Activated naive CD4-positive, alpha-beta T cell treated with anti-CD3 and anti-CD28 coated beads, Interleukin-2, amount 50 U/mL, for 24 hours (primary cell): ENCODE results near the gene MOGAT1.
"Not testable (repeated sequence)": the region's sequence is repeated elsewhere in the genome, so short reads cannot be mapped to it uniquely, and the experiment has no call there.

Experiments used
- H3K27ac Mint-ChIP-seq: one replicate; pipeline ENCODE4 v1.8.0; 2021; ENCODE audit warnings: mild to moderate bottlenecking, mixed read lengths
- H3K27me3 Mint-ChIP-seq: one replicate; pipeline ENCODE4 v1.8.0; 2021; ENCODE audit warnings: mixed read lengths
- H3K36me3 Mint-ChIP-seq: one replicate; pipeline ENCODE4 v1.8.0; 2021; ENCODE audit warnings: mixed read lengths
- H3K4me1 Mint-ChIP-seq: one replicate; pipeline ENCODE4 v1.8.0; 2021; ENCODE audit warnings: mixed read lengths
- H3K4me3 Mint-ChIP-seq: one replicate; pipeline ENCODE4 v1.8.0; 2021; ENCODE audit warnings: mild to moderate bottlenecking, mixed read lengths
- H3K9me3 Mint-ChIP-seq: one replicate; pipeline ENCODE4 v1.8.0; 2021; ENCODE audit warnings: mixed read lengths

The MOGAT1 gene

DNA sequence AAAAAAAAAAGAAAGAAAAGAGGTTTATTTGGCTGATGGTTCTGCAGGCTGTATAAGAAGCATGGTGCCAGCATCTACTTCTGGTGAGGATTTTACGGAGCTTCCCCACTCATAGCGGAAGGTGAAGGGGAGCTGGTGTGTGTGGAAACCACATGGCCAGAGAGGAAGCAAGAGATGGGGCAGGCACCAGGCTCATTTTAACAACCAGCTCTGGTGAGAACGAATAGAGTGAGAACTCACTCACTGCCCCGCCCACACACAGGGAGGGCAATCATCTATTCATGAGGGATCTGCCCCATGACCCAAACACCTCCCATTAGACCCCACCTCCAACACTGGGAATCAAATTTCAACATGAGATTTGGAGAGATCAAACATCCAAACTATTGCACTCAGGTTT, 68.5 kb downstream of the MOGAT1 start:
- H3K27ac Mint-ChIP-seq = no peak overlapping the region
- no peaks in the 10 kb centered on the region for H3K36me3 Mint-ChIP-seq
- no peak overlapping the region for H3K4me3 Mint-ChIP-seq
- H3K27me3 Mint-ChIP-seq = peaks cover 8% of the 10 kb centered on the region
- no peaks in the 10 kb centered on the region for H3K9me3 Mint-ChIP-seq
- H3K4me1 Mint-ChIP-seq = peaks cover 6% of the 10 kb centered on the region

DNA sequence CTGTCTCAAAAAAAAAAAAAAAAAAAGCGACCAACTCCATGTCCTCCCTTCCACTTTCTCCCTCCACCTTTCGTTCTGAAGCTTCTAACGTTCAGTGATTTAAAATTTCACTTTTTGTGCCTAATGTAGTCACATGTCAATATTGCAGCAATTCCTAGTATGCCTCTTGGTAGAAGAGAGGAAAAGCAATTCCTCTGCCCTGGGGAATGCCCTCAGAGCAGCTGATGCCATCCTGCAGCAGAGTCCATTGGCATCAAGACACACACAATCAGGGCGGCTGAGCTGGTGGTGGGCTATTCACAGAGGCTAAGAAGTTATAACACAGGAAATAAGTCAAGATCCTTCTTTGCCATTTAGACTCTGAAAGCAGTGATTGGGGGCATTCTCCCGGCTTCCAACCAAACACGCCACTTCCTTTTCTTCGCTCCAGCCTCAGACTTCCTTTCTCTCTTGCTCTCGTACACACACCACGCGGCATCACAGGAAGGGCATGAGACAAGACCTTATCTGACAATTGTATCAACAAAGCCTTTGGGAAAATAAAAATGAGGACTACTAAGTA, 71.9 kb downstream of the MOGAT1 start:
- Mint-ChIP-seq H3K27ac (no peak overlapping the region), H3K36me3 (no peaks in the 10 kb centered on the region), H3K4me1 (peaks cover 6% of the 10 kb centered on the region), H3K4me3 (no peak overlapping the region), H3K27me3 (peaks cover 4% of the 10 kb centered on the region), H3K9me3 (no peaks in the 10 kb centered on the region)

DNA sequence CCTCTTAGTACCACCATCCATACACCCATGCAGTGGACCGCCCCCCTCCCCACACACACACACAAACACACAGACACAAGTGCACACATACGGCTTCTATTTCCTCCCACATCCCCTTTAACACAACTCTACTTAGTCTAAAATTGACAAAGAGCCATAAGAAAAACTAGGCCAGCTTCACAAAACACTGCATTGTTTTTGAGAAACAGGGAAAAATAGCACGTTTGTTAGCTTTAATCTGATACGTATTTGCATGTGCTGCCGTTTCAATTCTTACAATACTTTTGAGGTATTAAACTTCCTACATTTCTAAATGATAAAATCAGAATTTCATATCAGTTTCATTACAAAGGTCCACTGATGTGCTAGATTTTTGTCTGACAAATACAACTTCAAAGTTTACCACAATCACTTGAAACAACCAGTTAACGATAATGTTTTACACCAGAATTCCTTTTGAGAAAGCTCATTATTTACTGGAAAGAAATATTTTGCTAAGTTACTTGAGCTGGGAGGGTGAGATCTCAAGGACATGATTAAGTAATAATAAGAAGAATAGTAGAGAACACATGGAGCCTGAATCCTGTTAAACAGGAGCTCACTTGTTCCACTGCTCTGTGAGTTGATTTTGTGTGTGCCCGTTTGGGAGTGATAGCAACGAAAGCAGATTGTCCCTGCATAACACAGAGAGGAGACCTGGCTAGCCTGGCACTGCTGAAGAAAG, 74.5 kb downstream of the MOGAT1 start:
- H3K27ac Mint-ChIP-seq = no peak overlapping the region
- H3K4me1 Mint-ChIP-seq = peaks cover 6% of the 10 kb centered on the region
- H3K27me3 Mint-ChIP-seq = peaks cover 4% of the 10 kb centered on the region
- no peaks in the 10 kb centered on the region for H3K9me3 Mint-ChIP-seq
- H3K4me3 Mint-ChIP-seq = no peak overlapping the region
- no peaks in the 10 kb centered on the region for H3K36me3 Mint-ChIP-seq

DNA sequence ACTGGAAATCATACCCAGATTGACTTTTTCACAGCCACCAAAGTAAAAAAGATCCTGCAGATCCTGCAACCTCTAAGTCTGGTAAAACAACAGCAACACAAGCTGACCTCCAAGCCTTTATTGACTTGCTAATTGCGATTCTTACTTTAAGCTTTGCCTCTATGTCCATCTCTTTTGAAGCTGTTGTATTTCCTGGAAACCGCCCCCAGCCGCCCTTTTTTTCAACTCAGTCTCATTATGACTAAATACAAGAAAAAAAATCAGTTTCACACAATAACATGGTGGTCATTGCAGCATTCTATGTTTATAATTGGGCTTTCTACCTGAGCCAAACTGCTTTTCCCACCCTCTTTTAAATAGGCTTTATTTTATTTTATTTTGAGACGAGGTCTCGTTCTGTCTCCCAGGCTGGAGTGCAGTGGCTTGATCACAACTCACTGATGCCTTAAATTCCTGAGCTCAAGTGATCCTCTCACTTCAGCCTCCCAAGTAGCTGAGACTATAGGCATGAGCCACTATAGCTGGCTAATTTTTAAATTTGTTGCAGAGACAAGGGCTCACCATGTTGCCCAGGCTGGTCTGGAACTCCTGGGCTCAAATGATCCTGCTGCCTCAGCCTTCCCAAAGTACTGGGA, 76.2 kb downstream of the MOGAT1 start:
- Mint-ChIP-seq H3K36me3 (no peaks in the 10 kb centered on the region), H3K9me3 (no peaks in the 10 kb centered on the region), H3K27me3 (peaks cover 6% of the 10 kb centered on the region), H3K4me3 (no peak overlapping the region), H3K4me1 (peaks cover 6% of the 10 kb centered on the region), H3K27ac (no peak overlapping the region)

DNA sequence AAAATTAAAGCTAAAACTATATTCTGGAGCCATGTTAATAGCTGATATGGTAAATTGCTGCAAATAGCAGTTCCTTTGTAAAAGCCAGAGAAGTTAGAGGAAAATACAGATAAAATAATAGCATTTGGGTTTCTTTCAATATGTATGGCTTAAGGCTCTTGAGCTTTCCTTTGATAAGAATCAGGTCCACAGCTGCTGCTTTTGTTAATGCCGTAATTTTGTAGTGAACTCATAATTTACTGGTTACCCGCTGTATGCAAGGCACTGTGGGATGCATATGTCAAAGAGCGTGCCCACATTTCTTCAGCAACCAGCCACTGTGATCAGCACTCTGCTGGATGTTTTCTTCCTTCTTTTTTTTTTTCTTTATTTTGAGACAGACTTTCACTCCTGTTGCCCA, 79.1 kb downstream of the MOGAT1 start:
- Mint-ChIP-seq H3K4me3 (no peak overlapping the region), H3K27ac (no peak overlapping the region), H3K4me1 (no peaks in the 10 kb centered on the region), H3K36me3 (no peaks in the 10 kb centered on the region), H3K9me3 (no peaks in the 10 kb centered on the region), H3K27me3 (peaks cover 2% of the 10 kb centered on the region)

DNA sequence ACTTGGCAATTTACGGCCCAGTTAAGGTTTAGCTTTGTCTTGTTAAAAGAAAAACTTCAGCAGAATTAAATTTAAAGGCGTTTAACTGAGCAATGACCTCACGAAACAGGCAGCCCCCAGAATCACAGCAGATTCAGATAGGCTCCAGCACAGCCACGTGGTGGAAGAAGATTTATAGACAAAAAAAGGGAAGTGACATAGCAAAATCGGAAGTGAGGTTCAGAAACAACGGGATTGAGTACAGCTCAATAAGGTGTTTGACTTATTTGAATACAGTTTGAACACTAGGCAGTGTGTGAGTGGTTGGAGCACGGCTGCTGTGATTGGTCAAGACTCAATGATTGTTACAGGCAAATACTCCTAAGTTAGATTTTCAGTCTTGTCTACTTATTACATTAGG, 79.8 kb downstream of the MOGAT1 start:
- Mint-ChIP-seq H3K36me3 (no peaks in the 10 kb centered on the region), H3K4me1 (no peaks in the 10 kb centered on the region), H3K27me3 (peaks cover 2% of the 10 kb centered on the region), H3K27ac (no peak overlapping the region), H3K4me3 (no peak overlapping the region), H3K9me3 (no peaks in the 10 kb centered on the region)

DNA sequence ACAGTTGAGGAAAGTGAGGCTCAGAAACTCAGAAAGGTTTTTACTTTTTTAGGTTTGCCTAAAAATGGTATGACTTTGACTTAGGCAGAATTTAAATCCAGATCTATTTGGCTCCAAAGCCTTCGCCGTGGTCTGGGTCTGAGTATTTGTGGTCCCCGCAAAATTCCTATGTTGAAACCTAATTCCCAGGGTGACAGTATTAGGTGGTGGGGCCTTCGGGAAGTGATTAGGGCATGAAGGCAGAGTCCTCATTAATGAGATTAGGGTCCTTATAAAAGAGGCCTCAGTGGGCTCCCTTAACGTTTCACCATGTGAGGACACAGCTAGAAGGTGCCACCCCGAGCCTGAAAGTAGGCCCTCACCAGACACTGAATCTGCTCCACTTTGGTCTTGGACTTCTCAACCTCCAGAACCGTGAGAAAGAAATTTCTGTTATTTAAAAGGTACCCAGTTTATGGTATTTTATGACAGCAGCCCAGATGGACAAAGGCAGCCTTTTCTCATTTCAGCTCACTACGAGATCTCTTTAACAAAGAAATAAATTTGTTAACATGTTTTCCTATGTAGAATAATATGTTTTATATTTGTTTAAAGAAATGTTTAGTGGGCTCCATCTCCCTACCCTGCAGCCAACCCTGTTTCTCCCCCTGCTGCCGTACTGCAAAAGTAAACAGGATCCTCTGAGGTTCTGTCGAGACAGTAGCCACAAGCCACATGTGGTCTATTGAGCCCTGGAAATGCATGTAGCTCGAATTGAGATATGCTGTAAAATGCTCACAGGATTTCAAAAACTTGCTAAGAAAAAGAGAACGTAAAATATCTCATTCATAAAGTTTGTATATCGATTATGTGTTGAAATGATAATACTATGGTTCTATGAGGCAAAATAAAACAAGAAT, 80.6 kb downstream of the MOGAT1 start:
- Mint-ChIP-seq H3K36me3 (no peaks in the 10 kb centered on the region), H3K27me3 (peaks cover 2% of the 10 kb centered on the region), H3K4me3 (no peak overlapping the region), H3K27ac (no peak overlapping the region), H3K9me3 (no peaks in the 10 kb centered on the region), H3K4me1 (no peaks in the 10 kb centered on the region)

DNA sequence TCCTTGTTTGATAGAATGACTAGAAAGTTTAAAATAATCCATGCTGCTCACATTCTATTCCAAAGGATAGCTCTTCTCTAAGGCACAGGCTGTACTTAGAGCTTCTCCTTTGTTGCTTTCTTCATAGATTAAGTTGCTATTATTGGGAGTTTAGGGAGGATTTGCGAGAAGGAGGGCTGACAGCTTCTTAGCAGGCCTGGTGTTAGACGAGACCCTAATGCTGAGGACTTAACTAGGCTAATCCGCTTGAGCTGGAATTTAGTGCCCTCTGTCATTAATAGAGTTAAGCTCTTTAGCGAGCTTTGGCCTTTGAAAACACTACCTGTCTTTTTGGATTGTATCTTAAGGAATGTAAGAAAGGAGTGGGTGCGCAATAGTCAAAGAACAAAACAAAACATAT, 81.3 kb downstream of the MOGAT1 start:
- Mint-ChIP-seq H3K27ac (no peak overlapping the region), H3K4me1 (no peaks in the 10 kb centered on the region), H3K4me3 (no peak overlapping the region), H3K36me3 (no peaks in the 10 kb centered on the region), H3K27me3 (peaks cover 2% of the 10 kb centered on the region), H3K9me3 (no peaks in the 10 kb centered on the region)

DNA sequence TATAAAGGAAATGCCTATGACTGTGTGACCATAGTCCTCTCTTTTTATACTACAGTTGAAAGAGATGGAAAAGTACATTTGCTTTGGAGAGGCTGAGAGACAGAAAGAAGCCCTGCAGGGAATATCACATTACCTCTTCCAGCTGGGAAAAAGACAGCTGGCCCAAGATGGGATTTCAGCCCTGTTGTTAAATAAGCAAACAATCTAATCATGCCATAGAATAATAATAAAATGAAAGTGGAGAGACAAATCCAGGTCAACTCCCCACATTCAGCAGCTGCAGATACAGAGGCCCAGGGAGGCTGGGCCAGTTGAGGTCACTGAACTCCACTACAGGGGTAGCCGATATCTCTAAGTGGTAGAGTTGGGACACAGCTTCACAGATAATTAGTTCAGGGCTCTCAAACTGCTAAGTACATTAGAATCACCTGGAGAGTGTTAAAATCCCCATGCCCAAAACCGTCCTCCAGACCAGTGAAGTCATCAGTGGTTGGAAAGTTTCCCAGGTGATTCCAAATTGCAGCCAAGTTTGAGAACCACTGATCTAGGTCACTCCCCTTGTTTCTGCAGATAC, 81.9 kb downstream of the MOGAT1 start:
- peaks cover 2% of the 10 kb centered on the region for H3K27me3 Mint-ChIP-seq
- no peak overlapping the region for H3K27ac Mint-ChIP-seq
- H3K4me1 Mint-ChIP-seq = no peaks in the 10 kb centered on the region
- H3K36me3 Mint-ChIP-seq = no peaks in the 10 kb centered on the region
- no peak overlapping the region for H3K4me3 Mint-ChIP-seq
- no peaks in the 10 kb centered on the region for H3K9me3 Mint-ChIP-seq

DNA sequence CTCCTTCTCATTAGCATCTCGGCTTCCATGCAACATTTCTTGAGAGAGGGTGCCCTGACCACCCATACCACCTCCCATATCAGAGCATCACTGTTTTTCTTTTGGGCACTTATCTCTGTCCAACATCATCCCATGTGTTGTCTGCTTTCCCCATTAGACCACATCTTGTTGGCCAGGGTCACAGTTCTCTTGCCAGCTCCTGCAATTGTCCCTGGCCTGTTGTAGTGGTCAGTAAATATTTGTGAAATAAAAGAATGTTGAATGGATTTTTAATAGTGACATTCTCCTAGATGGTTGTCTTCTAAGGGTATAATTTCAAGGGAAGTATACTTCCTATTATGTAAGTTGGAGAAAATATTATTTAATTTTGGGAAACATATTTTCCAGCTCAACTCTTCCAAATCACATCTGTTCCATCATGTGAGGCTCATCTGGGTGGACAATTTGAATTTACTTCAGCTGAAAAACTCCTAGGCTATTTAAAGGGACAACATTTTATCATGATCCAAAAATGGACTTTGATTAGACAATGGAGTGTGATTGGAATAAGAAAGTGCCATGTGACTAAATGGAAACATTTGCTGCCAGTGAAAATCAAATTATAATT, 83.0 kb downstream of the MOGAT1 start:
- no peak overlapping the region for H3K4me3 Mint-ChIP-seq
- no peaks in the 10 kb centered on the region for H3K36me3 Mint-ChIP-seq
- H3K4me1 Mint-ChIP-seq = no peaks in the 10 kb centered on the region
- peaks cover 2% of the 10 kb centered on the region for H3K27me3 Mint-ChIP-seq
- no peaks in the 10 kb centered on the region for H3K9me3 Mint-ChIP-seq
- H3K27ac Mint-ChIP-seq = no peak overlapping the region

DNA sequence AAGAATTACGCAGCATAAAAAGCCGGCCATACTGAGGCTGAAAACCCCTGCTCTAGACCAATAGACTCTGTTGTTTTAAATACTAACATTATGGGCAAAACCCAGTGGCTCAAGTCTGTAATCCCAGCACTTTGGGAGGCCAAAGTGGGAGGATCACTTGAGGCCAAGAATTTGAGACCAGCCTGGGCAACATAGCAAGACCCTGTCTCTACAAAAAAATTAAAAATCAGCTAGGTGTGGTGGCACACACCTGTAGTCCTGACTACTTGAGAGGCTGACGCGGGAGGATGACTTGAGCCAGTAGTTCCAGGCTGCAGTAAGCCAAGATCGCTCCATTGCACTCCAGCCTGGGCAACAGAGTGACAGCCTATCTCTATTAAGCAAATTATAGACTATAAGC, 84.1 kb downstream of the MOGAT1 start:
- H3K27ac Mint-ChIP-seq, H3K4me1 Mint-ChIP-seq, H3K36me3 Mint-ChIP-seq, H3K9me3 Mint-ChIP-seq, H3K27me3 Mint-ChIP-seq, H3K4me3 Mint-ChIP-seq: not testable (repeated sequence)

DNA sequence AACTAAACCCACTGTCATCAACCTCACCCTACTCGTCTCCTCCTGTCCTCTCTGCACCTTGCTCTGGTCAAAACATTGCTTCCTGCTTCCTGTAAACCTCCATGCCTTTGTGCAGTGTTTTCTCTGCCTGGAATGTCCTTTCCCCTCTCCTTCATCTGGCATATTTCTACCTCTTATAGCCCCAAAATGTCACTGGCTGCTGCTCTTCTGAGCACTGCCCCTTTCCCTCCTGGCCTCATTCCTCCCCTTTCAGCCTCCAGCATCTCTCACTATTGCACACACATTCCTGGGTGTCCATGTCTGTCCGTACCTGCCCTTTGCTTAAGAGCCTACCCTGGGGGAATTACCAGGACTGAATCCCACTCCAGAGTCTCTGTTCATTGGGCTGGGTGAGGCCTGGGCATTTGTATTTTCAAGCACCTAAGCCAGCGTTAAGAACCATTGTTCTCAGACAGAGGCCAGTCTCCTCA, 84.9 kb downstream of the MOGAT1 start:
- H3K4me1 Mint-ChIP-seq = no peaks in the 10 kb centered on the region
- H3K27ac Mint-ChIP-seq = no peak overlapping the region
- H3K36me3 Mint-ChIP-seq = no peaks in the 10 kb centered on the region
- no peak overlapping the region for H3K4me3 Mint-ChIP-seq
- no peaks in the 10 kb centered on the region for H3K9me3 Mint-ChIP-seq
- H3K27me3 Mint-ChIP-seq = peaks cover 1% of the 10 kb centered on the region

DNA sequence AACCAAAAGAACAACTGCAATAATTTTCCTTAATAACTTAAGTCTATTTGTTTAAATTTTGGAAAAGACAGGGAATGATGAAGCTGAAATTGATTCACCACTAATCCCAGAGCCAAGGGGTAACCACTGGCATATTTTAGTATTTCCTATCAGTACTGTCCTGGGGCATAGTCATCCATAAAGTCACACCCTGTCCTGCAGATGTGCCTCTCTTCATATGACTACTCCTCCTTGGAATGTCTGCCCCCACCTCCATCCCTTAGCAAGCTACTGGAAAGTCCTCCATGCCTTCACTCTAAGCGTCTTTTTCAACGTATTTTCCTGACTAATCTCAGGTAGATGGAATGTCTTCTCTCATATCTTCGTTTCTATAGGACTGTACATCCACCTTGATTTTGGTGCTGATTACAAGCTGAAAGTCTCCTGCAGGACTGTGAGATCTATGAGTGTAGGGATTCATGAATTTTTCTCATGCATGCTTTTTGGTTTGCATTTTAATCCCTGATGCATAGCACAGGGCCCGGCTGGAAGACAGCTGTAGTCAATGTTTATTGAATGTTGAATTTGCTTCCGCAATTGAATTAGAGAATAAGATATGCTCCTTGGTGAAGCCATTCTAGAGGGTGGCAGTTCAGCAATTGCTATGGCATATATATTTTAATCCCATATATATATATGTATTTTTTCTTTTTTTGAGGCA, 85.6 kb downstream of the MOGAT1 start:
- no peaks in the 10 kb centered on the region for H3K9me3 Mint-ChIP-seq
- H3K4me1 Mint-ChIP-seq = no peaks in the 10 kb centered on the region
- no peak overlapping the region for H3K27ac Mint-ChIP-seq
- peaks cover 1% of the 10 kb centered on the region for H3K27me3 Mint-ChIP-seq
- H3K4me3 Mint-ChIP-seq = no peak overlapping the region
- no peaks in the 10 kb centered on the region for H3K36me3 Mint-ChIP-seq
